ENCODE measurements around the gene CARNS1.

CARNS1 gene

GRCh38 chr11:67441098-67441563 lies 25.7 kb downstream of the CARNS1 start:
- no peak for DNase-seq (ENCODE audit: low read depth)

- DNase-seq (ENCODE audit: low read depth), result no peak
Observed at GRCh38 chr11:67441731-67442351, 26.4 kb downstream of the CARNS1 start.

GRCh38 chr11:67442504-67443404 lies 27.3 kb downstream of the CARNS1 start:
- DNase-seq (ENCODE audit: low read depth), result no peak

GRCh38 chr11:67445515-67445914 lies 30.0 kb downstream of the CARNS1 start:
- no peak for DNase-seq (ENCODE audit: low read depth)

GRCh38 chr11:67448220-67448609 lies 32.7 kb downstream of the CARNS1 start:
- DNase-seq (ENCODE audit: low read depth), result no peak

- DNase-seq (ENCODE audit: low read depth), result no peak
Observed at GRCh38 chr11:67449116-67449844, 33.8 kb downstream of the CARNS1 start.

- no peak for DNase-seq (ENCODE audit: low read depth)
Observed at GRCh38 chr11:67450796-67451657, 35.5 kb downstream of the CARNS1 start.

- no peak for DNase-seq (ENCODE audit: low read depth)
Observed at GRCh38 chr11:67451658-67451976, 36.1 kb downstream of the CARNS1 start.

GRCh38 chr11:67452141-67452952 lies 36.9 kb downstream of the CARNS1 start, which contains the start of gene GPR152:
Gene GPR152 (minus strand): TSS chr11:67452729. CDS start chr11:67452724, 5 bp downstream.
- no peak for DNase-seq (ENCODE audit: low read depth)

- DNase-seq (ENCODE audit: low read depth), result no peak
Observed at GRCh38 chr11:67453816-67454732, 38.6 kb downstream of the CARNS1 start.

- no peak for DNase-seq (ENCODE audit: low read depth)
Observed at GRCh38 chr11:67455054-67455453, 39.6 kb downstream of the CARNS1 start, which contains the start of gene CABP4. Gene CABP4 (plus strand): TSS chr11:67455354. CDS start chr11:67455424, 70 bp downstream.

- DNase-seq (ENCODE audit: low read depth), result no peak
Observed at GRCh38 chr11:67456068-67456705, 40.7 kb downstream of the CARNS1 start.

GRCh38 chr11:67457453-67457852 lies 42.0 kb downstream of the CARNS1 start:
- DNase-seq (ENCODE audit: low read depth), result no peak

GRCh38 chr11:67458266-67458665 lies 42.8 kb downstream of the CARNS1 start:
- no peak for DNase-seq (ENCODE audit: low read depth)

GRCh38 chr11:67463186-67463585 lies 47.7 kb downstream of the CARNS1 start:
- no peak for DNase-seq (ENCODE audit: low read depth)

- no peak for DNase-seq (ENCODE audit: low read depth)
Observed at GRCh38 chr11:67463680-67464410, 48.4 kb downstream of the CARNS1 start.

GRCh38 chr11:67464411-67465188 lies 49.1 kb downstream of the CARNS1 start:
- no peak for DNase-seq (ENCODE audit: low read depth)

GRCh38 chr11:67465189-67465510 lies 49.7 kb downstream of the CARNS1 start:
- no peak for DNase-seq (ENCODE audit: low read depth)
